ENCODE measurements around the gene TSPOAP1. TPM values are rescaled to one million over a fixed set of nuclear protein-coding genes. Genes with fewer than 3 reads are reported as not detected.

The TSPOAP1 gene
- total and polyA plus RNA-seq, 2 of the 4 experiments (the other 2 are of a cell fraction): 0.90 to 1.6 TPM

DNA sequence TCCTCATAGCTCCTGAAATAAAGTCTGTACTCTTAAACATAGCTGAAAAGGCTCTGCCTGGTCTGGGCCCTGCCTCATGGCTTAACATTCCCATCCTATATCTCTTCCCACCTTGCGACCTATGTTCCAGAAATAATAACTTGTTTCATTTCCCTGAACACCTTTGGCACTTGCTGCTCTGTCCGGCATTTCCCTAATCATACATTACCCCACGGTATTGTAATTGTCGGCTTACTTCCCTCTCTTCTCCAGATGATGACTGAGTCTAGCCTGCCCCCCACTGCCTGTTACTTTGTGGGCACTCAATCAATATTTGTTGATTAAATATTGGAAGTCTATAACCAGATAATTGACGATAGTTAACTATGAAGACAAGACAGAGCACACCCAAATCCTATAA lies 46.7 kb upstream of the TSPOAP1 start:
- H3K36me3 ChIP-seq (ENCODE audit: control insufficient read depth, insufficient read depth, low read length): no peaks in the 10 kb centered on the region
- H3K27ac ChIP-seq (ENCODE audit: insufficient read depth, low read length): no peak overlapping the region
- TF ChIP-seq MXI1 (IDR thresholded peaks at IDR 0.05; ENCODE audit: borderline replicate concordance, low read depth, low read length): no peak
- no peak for TF ChIP-seq CEBPB (IDR thresholded peaks at IDR 0.05; ENCODE audit: low read depth, low read length)
- no peak for TF ChIP-seq BHLHE40 (IDR thresholded peaks at IDR 0.05; ENCODE audit: low read depth, low read length)
- no peak for TF ChIP-seq CHD1 (IDR thresholded peaks at IDR 0.05; ENCODE audit: low read depth, low read length)
- TF ChIP-seq MAZ (IDR thresholded peaks at IDR 0.05; ENCODE audit: borderline replicate concordance, low read depth, low read length): no peak
- TF ChIP-seq MAFK (IDR thresholded peaks at IDR 0.05; ENCODE audit: low read depth, low read length): no peak
- TF ChIP-seq, protein P1, sequence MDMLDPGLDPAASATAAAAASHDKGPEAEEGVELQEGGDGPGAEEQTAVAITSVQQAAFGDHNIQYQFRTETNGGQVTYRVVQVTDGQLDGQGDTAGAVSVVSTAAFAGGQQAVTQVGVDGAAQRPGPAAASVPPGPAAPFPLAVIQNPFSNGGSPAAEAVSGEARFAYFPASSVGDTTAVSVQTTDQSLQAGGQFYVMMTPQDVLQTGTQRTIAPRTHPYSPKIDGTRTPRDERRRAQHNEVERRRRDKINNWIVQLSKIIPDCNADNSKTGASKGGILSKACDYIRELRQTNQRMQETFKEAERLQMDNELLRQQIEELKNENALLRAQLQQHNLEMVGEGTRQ (IDR thresholded peaks at IDR 0.05; ENCODE audit: low read depth, low read length): no peak
- TF ChIP-seq POLR2A (IDR thresholded peaks at IDR 0.05; ENCODE audit: low read depth, low read length): no peak
- ChIA-PET CTCF (no interaction called here), POLR2A (ENCODE audit: unreplicated experiment) (no interaction called here)
- no peak overlapping the region for H2BK15ac ChIP-seq (ENCODE audit: low read depth, low read length)
- no peaks in the 10 kb centered on the region for H3K9me1 ChIP-seq (ENCODE audit: insufficient read depth, low read length)
- H2AFZ ChIP-seq (replicated peaks; ENCODE audit: low read length, poor library complexity): no peak overlapping the region
- intact Hi-C loops (cut with micrococcal nuclease) (no loop called here), dilution Hi-C loops (cut with HindIII; ENCODE audit: low sequenced_read_pairs, unreplicated experiment) (no loop called here), in situ Hi-C loops (cut with MboI; ENCODE audit: low sequenced_read_pairs) (no loop called here)
- H3K79me1 ChIP-seq (ENCODE audit: low read depth in 1 of 2, low read length in 2 of 2): no peaks in the 10 kb centered on the region
- H3K18ac ChIP-seq (ENCODE audit: low read depth, low read length): no peak overlapping the region
- ATAC-seq (ENCODE audit: low read depth) (no peak), DNase-seq (no peak)
- H3K4ac ChIP-seq (ENCODE audit: low read depth, low read length): no peak overlapping the region
- no peak overlapping the region for H3K14ac ChIP-seq (replicated peaks; ENCODE audit: low read depth, low read length)
- H3K9ac ChIP-seq (ENCODE audit: low read depth, low read length): no peak overlapping the region
- BruUV-seq (replicated peaks): no TSS peak
- no CpG with 5 or more reads among the region's 5 CpGs for WGBS, 2 experiments (ENCODE audit: extremely low coverage in 2 of 2, insufficient read length in 1 of 2)
- no peaks in the 10 kb centered on the region for H3K9me3 ChIP-seq (ENCODE audit: control insufficient read depth, insufficient read depth, low read length)
- H4K20me1 ChIP-seq (ENCODE audit: insufficient read depth, low read length): no peaks in the 10 kb centered on the region
- no peak overlapping the region for H2AK9ac ChIP-seq (replicated peaks; ENCODE audit: low read depth, low read length, poor library complexity)
- no peaks in the 10 kb centered on the region for H3K4me1 ChIP-seq (ENCODE audit: control insufficient read depth, insufficient read depth, low read length)
- peaks cover 18% of the 10 kb centered on the region for H3K27me3 ChIP-seq (ENCODE audit: control insufficient read depth, insufficient read depth, low read length)
- H3K56ac ChIP-seq (ENCODE audit: extremely low read depth, insufficient read depth, low read length): no peak overlapping the region
- H4K91ac ChIP-seq (ENCODE audit: insufficient read depth, low read depth, low read length): no peak overlapping the region
- H4K8ac ChIP-seq (ENCODE audit: low read depth in 2 of 2, low read length in 2 of 2): no peak overlapping the region
- no peak overlapping the region for H4K5ac ChIP-seq (ENCODE audit: low read depth, low read length)
- H2AK5ac ChIP-seq (ENCODE audit: low read depth, low read length): no peak overlapping the region
- no peak overlapping the region for H2BK20ac ChIP-seq (ENCODE audit: low read depth, low read length)
- no peak overlapping the region for H2BK120ac ChIP-seq (ENCODE audit: low read depth, low read length)
- H3K23ac ChIP-seq (ENCODE audit: low read depth, low read length): no peak overlapping the region
- no peak overlapping the region for H3K4me2 ChIP-seq (ENCODE audit: low read depth, low read length)
- no peak overlapping the region for H3K4me3 ChIP-seq (ENCODE audit: insufficient read depth, low read depth, low read length)
- no peak overlapping the region for H2BK5ac ChIP-seq (ENCODE audit: low read depth, low read length, poor library complexity, severe bottlenecking)

Data from IMR-90 (cell line).